ENCODE measurements around the gene XYLT1.

- TF ChIP-seq HDAC6 (IDR thresholded peaks at IDR 0.05; ENCODE audit: unreplicated experiment) (no peak), POLR2AphosphoS5 (IDR thresholded peaks at IDR 0.05; ENCODE audit: low read length) (no peak), IKZF1 (conservative IDR thresholded peaks at IDR 0.05) (peak; percentile 51), TCF3 (IDR thresholded peaks at IDR 0.05; ENCODE audit: borderline replicate concordance, insufficient read depth, low read depth, low read length) (no peak), CREB1 (IDR thresholded peaks at IDR 0.05; ENCODE audit: low read depth) (no peak)
- TF ChIP-seq, protein P1, sequence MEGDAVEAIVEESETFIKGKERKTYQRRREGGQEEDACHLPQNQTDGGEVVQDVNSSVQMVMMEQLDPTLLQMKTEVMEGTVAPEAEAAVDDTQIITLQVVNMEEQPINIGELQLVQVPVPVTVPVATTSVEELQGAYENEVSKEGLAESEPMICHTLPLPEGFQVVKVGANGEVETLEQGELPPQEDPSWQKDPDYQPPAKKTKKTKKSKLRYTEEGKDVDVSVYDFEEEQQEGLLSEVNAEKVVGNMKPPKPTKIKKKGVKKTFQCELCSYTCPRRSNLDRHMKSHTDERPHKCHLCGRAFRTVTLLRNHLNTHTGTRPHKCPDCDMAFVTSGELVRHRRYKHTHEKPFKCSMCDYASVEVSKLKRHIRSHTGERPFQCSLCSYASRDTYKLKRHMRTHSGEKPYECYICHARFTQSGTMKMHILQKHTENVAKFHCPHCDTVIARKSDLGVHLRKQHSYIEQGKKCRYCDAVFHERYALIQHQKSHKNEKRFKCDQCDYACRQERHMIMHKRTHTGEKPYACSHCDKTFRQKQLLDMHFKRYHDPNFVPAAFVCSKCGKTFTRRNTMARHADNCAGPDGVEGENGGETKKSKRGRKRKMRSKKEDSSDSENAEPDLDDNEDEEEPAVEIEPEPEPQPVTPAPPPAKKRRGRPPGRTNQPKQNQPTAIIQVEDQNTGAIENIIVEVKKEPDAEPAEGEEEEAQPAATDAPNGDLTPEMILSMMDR (IDR thresholded peaks at IDR 0.05 in 2 of 3, conservative IDR thresholded peaks at IDR 0.05 in 1 of 3; ENCODE audit: control insufficient read depth in 2 of 3, extremely low read depth in 1 of 3, insufficient read depth in 1 of 3, low read depth in 3 of 3, low read length in 3 of 3) = no peak
- TF ChIP-seq, protein P2, sequence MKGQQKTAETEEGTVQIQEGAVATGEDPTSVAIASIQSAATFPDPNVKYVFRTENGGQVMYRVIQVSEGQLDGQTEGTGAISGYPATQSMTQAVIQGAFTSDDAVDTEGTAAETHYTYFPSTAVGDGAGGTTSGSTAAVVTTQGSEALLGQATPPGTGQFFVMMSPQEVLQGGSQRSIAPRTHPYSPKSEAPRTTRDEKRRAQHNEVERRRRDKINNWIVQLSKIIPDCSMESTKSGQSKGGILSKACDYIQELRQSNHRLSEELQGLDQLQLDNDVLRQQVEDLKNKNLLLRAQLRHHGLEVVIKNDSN (IDR thresholded peaks at IDR 0.05; ENCODE audit: borderline replicate concordance, extremely low read length, insufficient read depth, low read depth, low read length) = no peak
These were observed 10.7 kb downstream of the XYLT1 start for GRCh38 chr16:17459903-17460521.

All from GM12878 (cell line).